H1 (cell line): Measurements from ENCODE around the gene GRAP. TPM values are rescaled to one million over a fixed set of nuclear protein-coding genes. Genes with fewer than 3 reads are reported as not detected.

Experiments used
- CTCF ChIA-PET: fragments of 300-600 bp; sonication (Branson Sonifier 250); formaldehyde crosslinking; loops from one replicate; lab custom pipeline; 2021; ENCODE audit not compliant: partially characterized antibody; lab: Charles Lee
- POLR2A ChIA-PET: fragments of 300-600 bp; sonication (Branson Sonifier 250); formaldehyde crosslinking; loops from one replicate; lab custom pipeline; 2021; ENCODE audit warnings: inconsistent platforms; ENCODE audit not compliant: partially characterized antibody; lab: Charles Lee
- DNase-seq, 2 experiments: peaks; one replicate each; pipeline versions ENCODE4 v3.0.0 to v3.0.0-alpha.2; 2010 to 2022; ENCODE audit warnings: low spot score in 2 of 2, low read depth in 1 of 2, mixed read lengths in 1 of 2
- FAIRE-seq: peaks from 2 replicates; lab custom pipeline; 2011; peaks lifted over from hg19 to GRCh38; lab: Jason Lieb, UNC
- H2AFZ ChIP-seq: 2 replicates; pipeline ENCODE4 v1.8.1; 2012; ENCODE audit warnings: low read length, inconsistent platforms
- H2AK5ac ChIP-seq: 2 replicates; pipeline ENCODE4 v1.6.1; 2013; ENCODE audit warnings: low read depth, low read length
- H2BK120ac ChIP-seq: replicated peaks from 2 replicates; pipeline ENCODE3; 2013; ENCODE audit warnings: low read depth, low read length, inconsistent platforms
- H2BK12ac ChIP-seq: 2 replicates; pipeline ENCODE4 v1.6.1; 2013; ENCODE audit warnings: low read depth, low read length
- H2BK15ac ChIP-seq: 2 replicates; pipeline ENCODE4 v1.6.1; 2013; ENCODE audit warnings: low read length
- H2BK20ac ChIP-seq: 2 replicates; pipeline ENCODE4 v1.6.1; 2013; ENCODE audit warnings: low read length
- H2BK5ac ChIP-seq: 2 replicates; pipeline ENCODE4 v1.6.1; 2013; ENCODE audit warnings: low read depth, low read length
- H3K14ac ChIP-seq: 2 replicates; pipeline ENCODE4 v1.6.1; 2013; ENCODE audit warnings: inconsistent platforms; ENCODE audit not compliant: insufficient read length
- H3K18ac ChIP-seq: 2 replicates; pipeline ENCODE4 v1.6.1; 2013; ENCODE audit warnings: low read length; ENCODE audit errors: extremely low read depth
- H3K23ac ChIP-seq: 2 replicates; pipeline ENCODE4 v1.6.1; 2013; ENCODE audit warnings: inconsistent platforms; ENCODE audit not compliant: insufficient read length
- H3K23me2 ChIP-seq: 2 replicates; pipeline ENCODE4 v1.6.1; 2013; ENCODE audit warnings: low read depth, low read length
- H3K27ac ChIP-seq: 2 replicates; pipeline ENCODE4 v1.6.1; 2011; ENCODE audit warnings: low read depth, low read length, inconsistent platforms
- H3K27me3 ChIP-seq, 4 experiments: replicated peaks in 1 of 4; 1 replicate in 1 of 4; 2 replicates in 3 of 4; pipeline versions ENCODE4 v1.6.1 to v1.8.1; 2011 to 2013; ENCODE audit warnings: low read length in 3 of 4, mild to moderate bottlenecking in 3 of 4, inconsistent platforms in 2 of 4, mixed read lengths in 2 of 4, moderate library complexity in 1 of 4; ENCODE audit not compliant: control insufficient read depth in 3 of 4, insufficient read depth in 3 of 4; ENCODE audit errors: extremely low read depth in 1 of 4
- H3K36me3 ChIP-seq, 4 experiments: 2 replicates each; pipeline versions ENCODE4 v1.6.1 to v1.8.1; 2011 to 2013; ENCODE audit warnings: mild to moderate bottlenecking in 4 of 4, low read length in 3 of 4, moderate library complexity in 2 of 4, control low read depth in 1 of 4, inconsistent platforms in 1 of 4; ENCODE audit not compliant: insufficient read depth in 4 of 4, control insufficient read depth in 2 of 4
- H3K4ac ChIP-seq: replicated peaks from 2 replicates; pipeline ENCODE3; 2013; ENCODE audit warnings: low read length, low read depth, mixed read lengths, inconsistent platforms; ENCODE audit not compliant: insufficient read length
- H3K4me1 ChIP-seq, 4 experiments: replicated peaks in 1 of 4; 1 replicate in 1 of 4; 2 replicates in 3 of 4; pipeline versions ENCODE4 v1.6.1 to v1.8.1; 2011 to 2013; ENCODE audit warnings: low read length in 3 of 4, inconsistent platforms in 2 of 4, mixed read lengths in 1 of 4; ENCODE audit not compliant: insufficient read depth in 4 of 4, control insufficient read depth in 3 of 4
- H3K4me2 ChIP-seq, 2 experiments: 2 replicates each; pipeline versions ENCODE4 v1.6.1 to v1.8.1; 2011 to 2013; ENCODE audit warnings: low read depth in 2 of 2, low read length in 2 of 2, control low read depth in 1 of 2, inconsistent platforms in 1 of 2, mild to moderate bottlenecking in 1 of 2; ENCODE audit not compliant: insufficient read depth in 1 of 2
- H3K4me3 ChIP-seq, 4 experiments: fragments of 200-600, 300-600 bp in 1 of 4; sonication (generic), shearing (Covaris generic), sonication (Bioruptor Twin) in 1 of 4; 2 replicates each; pipeline versions ENCODE4 v1.5.1 to v1.8.1; 2011 to 2016; ENCODE audit warnings: low read length in 4 of 4, low read depth in 3 of 4, control low read depth in 2 of 4, inconsistent platforms in 2 of 4, mild to moderate bottlenecking in 2 of 4, mixed read lengths in 1 of 4, moderate library complexity in 1 of 4; ENCODE audit not compliant: insufficient read depth in 2 of 4; ENCODE audit errors: extremely low read depth in 1 of 4
- H3K56ac ChIP-seq: replicated peaks from 2 replicates; pipeline ENCODE3; 2013; ENCODE audit warnings: low read depth, mild to moderate bottlenecking, mixed read lengths, low read length, inconsistent platforms; ENCODE audit not compliant: insufficient read length
- H3K79me1 ChIP-seq: 2 replicates; pipeline ENCODE4 v1.6.1; 2013; ENCODE audit warnings: low read depth, low read length, control low read depth
- H3K79me2 ChIP-seq, 2 experiments: 2 replicates each; pipeline versions ENCODE4 v1.6.1 to v1.8.1; 2012 to 2013; ENCODE audit warnings: low read length in 2 of 2, mild to moderate bottlenecking in 2 of 2, inconsistent platforms in 1 of 2; ENCODE audit not compliant: insufficient read depth in 2 of 2, control insufficient read depth in 1 of 2
- H3K9ac ChIP-seq, 4 experiments: replicated peaks in 1 of 4; 1 replicate in 1 of 4; 2 replicates in 3 of 4; pipeline versions ENCODE4 v1.6.1 to v1.8.1; 2011 to 2013; ENCODE audit warnings: low read depth in 3 of 4, low read length in 3 of 4, control low read depth in 2 of 4, mild to moderate bottlenecking in 2 of 4, moderate library complexity in 2 of 4, inconsistent platforms in 1 of 4; ENCODE audit errors: extremely low read depth in 1 of 4
- H3K9me3 ChIP-seq, 2 experiments: 2 replicates each; pipeline versions ENCODE4 v1.6.1 to v1.8.1; 2012 to 2013; ENCODE audit warnings: mild to moderate bottlenecking in 2 of 2, moderate library complexity in 2 of 2, control low read depth in 1 of 2, inconsistent platforms in 1 of 2, low read depth in 1 of 2, low read length in 1 of 2, mixed read lengths in 1 of 2; ENCODE audit not compliant: insufficient read depth in 2 of 2
- H4K20me1 ChIP-seq, 2 experiments: replicated peaks in 1 of 2; 2 replicates each; pipeline versions ENCODE3 to v1.8.1; 2011 to 2013; ENCODE audit warnings: inconsistent platforms in 2 of 2, low read length in 2 of 2, mild to moderate bottlenecking in 1 of 2; ENCODE audit not compliant: insufficient read depth in 2 of 2, control insufficient read depth in 1 of 2
- H4K5ac ChIP-seq: 2 replicates; pipeline ENCODE4 v1.6.1; 2013; ENCODE audit warnings: low read length, low read depth, mixed read lengths, inconsistent platforms; ENCODE audit not compliant: insufficient read length
- H4K8ac ChIP-seq: 2 replicates; pipeline ENCODE4 v1.8.0; 2013; ENCODE audit warnings: mild to moderate bottlenecking, moderate library complexity, low read length, inconsistent platforms; ENCODE audit not compliant: insufficient read depth; ENCODE audit errors: extremely low read depth
- H4K91ac ChIP-seq: replicated peaks from 2 replicates; pipeline ENCODE3; 2013; ENCODE audit warnings: low read length, mixed read lengths, inconsistent platforms; ENCODE audit not compliant: insufficient read length
- BRCA1 ChIP-seq: IDR thresholded peaks from 2 replicates; pipeline ENCODE4 v1.6.1; 2012; ENCODE audit warnings: low read depth, low read length, improper control_type of control experiment
- CBX5 ChIP-seq: fragments of 300-800, 300-1000 bp; sonication (generic); IDR thresholded peaks from 2 replicates; pipeline ENCODE4 v1.7.1; 2016; ENCODE audit warnings: antibody characterized with exemption, low read length, low read depth
- EP300 ChIP-seq, 2 experiments: IDR thresholded peaks; 1 replicate in 1 of 2; 2 replicates in 1 of 2; pipeline ENCODE4 v1.6.1; 2011 to 2012; ENCODE audit warnings: low read depth in 2 of 2, low read length in 2 of 2, mild to moderate bottlenecking in 2 of 2, borderline replicate concordance in 1 of 2, inconsistent platforms in 1 of 2, moderate library complexity in 1 of 2
- MAFK ChIP-seq: IDR thresholded peaks from 2 replicates; pipeline ENCODE4 v1.6.1; 2012; ENCODE audit warnings: low read depth, mild to moderate bottlenecking, improper control_type of control experiment, low read length
- RAD21 ChIP-seq, 2 experiments: IDR thresholded peaks in 1 of 2; conservative IDR thresholded peaks in 1 of 2; 2 replicates each; pipeline ENCODE4 v1.6.1; 2011; ENCODE audit warnings: low read depth in 2 of 2, low read length in 2 of 2, improper control_type of control experiment in 1 of 2, inconsistent platforms in 1 of 2, mild to moderate bottlenecking in 1 of 2, moderate library complexity in 1 of 2
- RNF2 ChIP-seq: fragments of 200-900, 300-1000 bp; sonication (generic); IDR thresholded peaks from 2 replicates; pipeline ENCODE4 v1.7.1; 2016; ENCODE audit warnings: borderline replicate concordance, low read depth, mild to moderate bottlenecking, antibody characterized with exemption, low read length; ENCODE audit not compliant: poor library complexity, severe bottlenecking; ENCODE audit errors: missing control alignments
- SP1 ChIP-seq: IDR thresholded peaks from 2 replicates; pipeline ENCODE4 v1.6.1; 2011; ENCODE audit warnings: low read depth, low read length
- SUZ12 ChIP-seq: fragments of 200-600 bp; sonication (generic); IDR thresholded peaks from 2 replicates; pipeline ENCODE4 v1.6.1; 2012; ENCODE audit warnings: mild to moderate bottlenecking, inconsistent platforms, low read length, moderate library complexity, mixed read lengths
- TAF7 ChIP-seq: optimal IDR thresholded peaks from 2 replicates; pipeline ENCODE3; 2011; ENCODE audit warnings: low read depth, mild to moderate bottlenecking, inconsistent platforms, low read length, moderate library complexity, borderline replicate concordance
- WGBS, 2 experiments: shearing (Covaris generic) in 1 of 2; methylation state at CpG; one replicate each; pipeline versions ENCODE4 v1.1.6 to v1.1.7; 2013 to 2015; ENCODE audit warnings: low lambda C conversion rate in 2 of 2, mixed read lengths in 2 of 2, inconsistent platforms in 1 of 2, low coverage in 1 of 2, missing lambda C conversion rate in 1 of 2; ENCODE audit not compliant: insufficient replicate concordance in 2 of 2, insufficient coverage in 1 of 2, insufficient read length in 1 of 2; ENCODE audit errors: extremely low coverage in 1 of 2, missing lambda C conversion rate in 1 of 2; 5-methylcytosine and 5-hydroxymethylcytosine counted together
- polyA plus RNA-seq, 7 experiments: library from polyadenylated mRNA; depleted of rRNA in 3 of 7; stranded (reverse) in 5 of 7; unstranded in 2 of 7; fragments of >200 nt in 5 of 7; fragments of 200-250 nt in 2 of 7; gene quantifications; 1 replicate in 5 of 7; 2 replicates in 1 of 7; 4 replicates in 1 of 7; pipeline versions ENCODE4 v1.2.1 to v1.2.3, GENCODE V29; 2011 to 2013; ENCODE audit warnings: missing spikeins in 2 of 7, mixed read lengths in 2 of 7
- total RNA-seq: library from RNA; stranded (reverse); fragmentation: NEBNext Ultra II Directional; extraction: Animal tissue kit (Norgen Biotek cat#: 25700); gene quantifications from 2 replicates; pipeline ENCODE4 v1.2.1, GENCODE V29; 2021
- TF ChIP-seq, protein P1 (sequence below): IDR thresholded peaks from 2 replicates; pipeline ENCODE4 v1.6.1; 2012; ENCODE audit warnings: inconsistent platforms

GRAP gene
- total and polyA plus RNA-seq, 2 of the 8 experiments (the other 6 are each of a cell fraction or from before 2014, with no cell fraction given) = 0.18 to 0.24 TPM

DNA sequence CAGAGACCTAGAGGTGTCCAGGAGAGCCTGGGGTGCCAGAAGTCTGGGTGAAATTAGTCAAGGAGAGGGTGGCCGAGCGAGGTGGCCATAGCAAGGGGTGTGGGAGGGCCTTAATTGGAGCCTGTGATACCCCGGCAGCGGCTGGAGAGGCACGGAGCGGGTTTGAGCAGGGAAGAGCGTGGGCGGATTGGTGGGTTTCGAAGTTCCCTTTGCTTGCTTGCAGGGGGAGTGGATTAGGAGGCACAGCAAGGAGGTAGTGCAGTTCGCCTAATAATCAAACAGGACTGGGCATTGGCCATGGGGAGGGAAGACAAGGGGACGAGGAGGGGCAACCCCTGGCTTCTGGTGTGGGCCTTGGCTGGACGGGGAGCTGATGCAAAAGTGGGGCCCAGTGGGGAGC is 36.8 kb downstream of the GRAP start:
- Histone ChIP-seq H3K36me3 (no peaks in the 10 kb centered on the region), H2BK20ac (no peak overlapping the region), H3K23ac (no peak overlapping the region), H3K27ac (no peak overlapping the region), H3K79me2 (no peaks in the 10 kb centered on the region), H3K4me3 (no peak overlapping the region), H4K20me1 (no peaks in the 10 kb centered on the region), H4K91ac (no peak overlapping the region), H3K79me1 (no peaks in the 10 kb centered on the region), H2BK12ac (no peak overlapping the region), H3K23me2 (peaks cover 2% of the 10 kb centered on the region; the same call in 1 of the 2 replicates), H3K18ac (no peak overlapping the region), H3K4me2 (no peak overlapping the region), H2AK5ac (no peak overlapping the region), H4K5ac (no peak overlapping the region), H3K9me3 (peaks cover 0 to 6% of the 10 kb centered on the region in 2 experiments; a peak in 2 of 4 replicates), H2BK15ac (no peak overlapping the region), H3K9ac (no peak overlapping the region), H3K56ac (no peak overlapping the region), H3K27me3 (no peaks in the 10 kb centered on the region), H3K14ac (no peak overlapping the region), H4K8ac (no peak overlapping the region; the same call in 1 of the 2 replicates), H2BK120ac (no peak overlapping the region), H3K4ac (no peak overlapping the region), H2BK5ac (no peak overlapping the region), H2AFZ (no peak overlapping the region), H3K4me1 (peaks cover 0 to 10% (median 7%) of the 10 kb centered on the region in 4 experiments; a peak in 5 of 7 replicates)
- no peak for DNase-seq
- TF ChIP-seq RAD21 (IDR thresholded peaks at IDR 0.05 in 1 of 2, conservative IDR thresholded peaks at IDR 0.05 in 1 of 2; ENCODE audit: low read depth in 2 of 2, low read length in 2 of 2) = no peak
- TF ChIP-seq BRCA1 = no peak
- no peak for TF ChIP-seq RNF2
- TF ChIP-seq CBX5 = no peak
- TF ChIP-seq, protein P1, sequence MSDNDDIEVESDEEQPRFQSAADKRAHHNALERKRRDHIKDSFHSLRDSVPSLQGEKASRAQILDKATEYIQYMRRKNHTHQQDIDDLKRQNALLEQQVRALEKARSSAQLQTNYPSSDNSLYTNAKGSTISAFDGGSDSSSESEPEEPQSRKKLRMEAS = no peak
- no peak for TF ChIP-seq SUZ12
- no peak for TF ChIP-seq EP300 (IDR thresholded peaks at IDR 0.05; ENCODE audit: borderline replicate concordance in 1 of 2, low read depth in 2 of 2, low read length in 2 of 2)
- TF ChIP-seq MAFK = no peak
- no peak for TF ChIP-seq SP1
- no peak for TF ChIP-seq TAF7
- ChIA-PET CTCF (no interaction called here), POLR2A (interaction anchor here (1.0 kb wide), 1 partner anchor 42 kb away, joined by 3 read pairs; no protein-coding TSS in a partner anchor)
- 85% methylated on average over 12 of the region's 12 CpGs; no CpG with 5 or more reads in 1 of the 2 experiments for WGBS, 2 experiments
- FAIRE-seq = no peak
